Ovary (tissue), 3 donors: Measurements from ENCODE around the gene B4GALT7.

Experiments
- EP300 ChIP-seq: sonication (generic); formaldehyde crosslinking; IDR thresholded peaks from one replicate; pipeline ENCODE4 v1.6.1; 2017; ENCODE audit warnings: antibody characterized with exemption
- TF ChIP-seq, protein P1 (sequence below), 3 donors: fragments of 450-650 bp in 2 of 3; fragments of 200-600 bp in 1 of 3; IDR thresholded peaks; one replicate each; pipeline versions ENCODE4 v1.5.1 to v1.8.0; 2016 to 2022; ENCODE audit warnings: antibody characterized with exemption in 3 of 3, mild to moderate bottlenecking in 1 of 3
- donor health status: DM: no; HTN: no; CAD: no.

DNA sequence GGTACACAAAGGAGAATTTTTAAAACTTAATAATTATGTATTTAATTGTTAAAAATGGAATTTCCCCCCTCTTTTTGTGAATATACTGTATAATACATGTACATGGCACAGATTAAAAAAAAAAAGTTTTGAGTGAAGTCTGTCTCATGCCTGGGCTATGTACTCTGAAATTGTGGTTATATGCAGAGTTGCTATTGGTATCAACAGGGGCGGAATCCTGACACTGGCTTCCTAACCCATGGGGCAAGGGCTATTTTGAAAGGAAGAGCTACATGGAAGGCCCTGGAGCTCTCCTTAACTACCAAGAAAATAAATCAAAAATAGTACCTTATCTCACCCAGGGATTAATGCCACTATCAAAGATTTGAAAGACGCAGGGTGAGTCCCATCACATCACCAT lies 44.7 kb upstream of the B4GALT7 start:
- TF ChIP-seq, protein P1, sequence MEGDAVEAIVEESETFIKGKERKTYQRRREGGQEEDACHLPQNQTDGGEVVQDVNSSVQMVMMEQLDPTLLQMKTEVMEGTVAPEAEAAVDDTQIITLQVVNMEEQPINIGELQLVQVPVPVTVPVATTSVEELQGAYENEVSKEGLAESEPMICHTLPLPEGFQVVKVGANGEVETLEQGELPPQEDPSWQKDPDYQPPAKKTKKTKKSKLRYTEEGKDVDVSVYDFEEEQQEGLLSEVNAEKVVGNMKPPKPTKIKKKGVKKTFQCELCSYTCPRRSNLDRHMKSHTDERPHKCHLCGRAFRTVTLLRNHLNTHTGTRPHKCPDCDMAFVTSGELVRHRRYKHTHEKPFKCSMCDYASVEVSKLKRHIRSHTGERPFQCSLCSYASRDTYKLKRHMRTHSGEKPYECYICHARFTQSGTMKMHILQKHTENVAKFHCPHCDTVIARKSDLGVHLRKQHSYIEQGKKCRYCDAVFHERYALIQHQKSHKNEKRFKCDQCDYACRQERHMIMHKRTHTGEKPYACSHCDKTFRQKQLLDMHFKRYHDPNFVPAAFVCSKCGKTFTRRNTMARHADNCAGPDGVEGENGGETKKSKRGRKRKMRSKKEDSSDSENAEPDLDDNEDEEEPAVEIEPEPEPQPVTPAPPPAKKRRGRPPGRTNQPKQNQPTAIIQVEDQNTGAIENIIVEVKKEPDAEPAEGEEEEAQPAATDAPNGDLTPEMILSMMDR (IDR thresholded peaks at IDR 0.05), result no peak
- no peak for TF ChIP-seq EP300
